KMS-11 (cell line): ENCODE results near the gene TEX2.

Source experiments
- H2AFZ ChIP-seq: fragments of 200-600 bp; sonication (generic); 2 replicates; pipeline ENCODE4 v1.6.1; 2016; ENCODE audit warnings: antibody characterized with exemption, mixed run types, low read depth
- H3K27ac ChIP-seq: fragments of 200-600 bp; sonication (generic); 2 replicates; pipeline ENCODE4 v1.6.1; 2016; ENCODE audit warnings: mild to moderate bottlenecking, mixed run types
- H3K27me3 ChIP-seq: fragments of 200-600 bp; sonication (generic); 2 replicates; pipeline ENCODE4 v1.6.1; 2017; ENCODE audit warnings: mild to moderate bottlenecking, low read depth, mixed run types, moderate library complexity; ENCODE audit not compliant: insufficient read depth
- H3K36me3 ChIP-seq: fragments of 200-600 bp; sonication (generic); 2 replicates; pipeline ENCODE4 v1.6.1; 2017; ENCODE audit warnings: mild to moderate bottlenecking, mixed run types; ENCODE audit not compliant: insufficient read depth
- H3K4me1 ChIP-seq: fragments of 200-600 bp; sonication (generic); 2 replicates; pipeline ENCODE4 v1.6.1; 2016; ENCODE audit warnings: mild to moderate bottlenecking, low read depth, mixed run types; ENCODE audit not compliant: poor library complexity, severe bottlenecking
- H3K4me2 ChIP-seq: fragments of 200-600 bp; sonication (generic); 2 replicates; pipeline ENCODE4 v1.7.0; 2016; ENCODE audit warnings: mild to moderate bottlenecking, mixed run types
- H3K4me3 ChIP-seq: fragments of 200-600 bp; sonication (generic); IDR thresholded peaks from 2 replicates; pipeline ENCODE4 v1.6.1; 2017; ENCODE audit warnings: low read depth, low read length, mixed read lengths; ENCODE audit not compliant: insufficient read depth
- H3K79me2 ChIP-seq: fragments of 200-600 bp; sonication (generic); 2 replicates; pipeline ENCODE4 v1.6.1; 2016; ENCODE audit warnings: low read depth, mixed run types; ENCODE audit not compliant: insufficient read depth
- H3K9ac ChIP-seq: fragments of 200-600 bp; sonication (generic); 2 replicates; pipeline ENCODE4 v1.6.1; 2016; ENCODE audit warnings: mild to moderate bottlenecking, mixed run types
- H4K20me1 ChIP-seq: fragments of 200-600 bp; sonication (generic); 2 replicates; pipeline ENCODE4 v1.6.1; 2016; ENCODE audit warnings: mild to moderate bottlenecking, mixed run types; ENCODE audit not compliant: insufficient read depth
- TF ChIP-seq, protein P1 (sequence below): fragments of 200-600 bp; sonication (generic); conservative IDR thresholded peaks from 2 replicates; pipeline ENCODE4 v1.6.1; 2017; ENCODE audit warnings: low read depth, mild to moderate bottlenecking, antibody characterized with exemption, low read length, moderate library complexity, mixed read lengths

TEX2 gene

GRCh38 chr17:64158406-64158805 lies 104.7 kb downstream of the TEX2 start:
- H3K4me2 ChIP-seq: no peak overlapping the region
- no peak overlapping the region for H2AFZ ChIP-seq
- TF ChIP-seq, protein P1, sequence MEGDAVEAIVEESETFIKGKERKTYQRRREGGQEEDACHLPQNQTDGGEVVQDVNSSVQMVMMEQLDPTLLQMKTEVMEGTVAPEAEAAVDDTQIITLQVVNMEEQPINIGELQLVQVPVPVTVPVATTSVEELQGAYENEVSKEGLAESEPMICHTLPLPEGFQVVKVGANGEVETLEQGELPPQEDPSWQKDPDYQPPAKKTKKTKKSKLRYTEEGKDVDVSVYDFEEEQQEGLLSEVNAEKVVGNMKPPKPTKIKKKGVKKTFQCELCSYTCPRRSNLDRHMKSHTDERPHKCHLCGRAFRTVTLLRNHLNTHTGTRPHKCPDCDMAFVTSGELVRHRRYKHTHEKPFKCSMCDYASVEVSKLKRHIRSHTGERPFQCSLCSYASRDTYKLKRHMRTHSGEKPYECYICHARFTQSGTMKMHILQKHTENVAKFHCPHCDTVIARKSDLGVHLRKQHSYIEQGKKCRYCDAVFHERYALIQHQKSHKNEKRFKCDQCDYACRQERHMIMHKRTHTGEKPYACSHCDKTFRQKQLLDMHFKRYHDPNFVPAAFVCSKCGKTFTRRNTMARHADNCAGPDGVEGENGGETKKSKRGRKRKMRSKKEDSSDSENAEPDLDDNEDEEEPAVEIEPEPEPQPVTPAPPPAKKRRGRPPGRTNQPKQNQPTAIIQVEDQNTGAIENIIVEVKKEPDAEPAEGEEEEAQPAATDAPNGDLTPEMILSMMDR: no peak
- no peaks in the 10 kb centered on the region for H4K20me1 ChIP-seq
- no peaks in the 10 kb centered on the region for H3K27me3 ChIP-seq
- H3K36me3 ChIP-seq: no peaks in the 10 kb centered on the region
- no peaks in the 10 kb centered on the region for H3K79me2 ChIP-seq
- no peak overlapping the region for H3K9ac ChIP-seq
- no peak overlapping the region for H3K27ac ChIP-seq
- no peaks in the 10 kb centered on the region for H3K4me1 ChIP-seq
- no peak overlapping the region for H3K4me3 ChIP-seq

DNA sequence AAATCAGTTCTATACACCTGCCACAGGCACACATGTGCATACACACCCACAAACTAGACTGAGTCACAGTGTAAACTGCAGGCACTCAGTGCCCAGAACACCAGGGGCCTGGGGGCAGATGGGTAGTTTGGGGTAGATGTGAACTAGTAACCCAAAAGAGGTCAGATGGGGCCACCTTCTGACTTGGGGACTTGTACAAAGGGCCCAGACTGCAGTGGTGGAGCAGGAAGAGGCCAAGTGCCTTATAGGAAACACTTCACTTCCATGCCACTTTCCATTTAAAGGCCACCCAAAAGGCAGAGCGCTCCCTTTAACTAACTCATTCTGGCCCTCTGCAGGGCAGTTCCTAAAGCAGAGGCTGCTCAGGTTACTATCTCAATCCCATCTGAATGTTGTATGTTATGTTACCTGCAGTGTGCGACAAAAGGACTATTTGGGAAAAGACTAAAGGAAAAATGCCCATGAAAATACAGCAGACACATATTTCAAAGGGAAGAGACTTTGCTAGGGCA lies 105.3 kb downstream of the TEX2 start:
- H3K4me1 ChIP-seq: no peaks in the 10 kb centered on the region
- H3K27ac ChIP-seq: no peak overlapping the region
- no peak overlapping the region for H3K4me3 ChIP-seq
- H4K20me1 ChIP-seq: no peaks in the 10 kb centered on the region
- no peak overlapping the region for H3K4me2 ChIP-seq
- H3K27me3 ChIP-seq: no peaks in the 10 kb centered on the region
- H3K9ac ChIP-seq: no peak overlapping the region
- no peaks in the 10 kb centered on the region for H3K36me3 ChIP-seq
- H3K79me2 ChIP-seq: no peaks in the 10 kb centered on the region
- TF ChIP-seq, protein P1: no peak
- H2AFZ ChIP-seq: no peak overlapping the region

GRCh38 chr17:64156670-64157069 lies 106.4 kb downstream of the TEX2 start:
- H3K79me2 ChIP-seq: no peaks in the 10 kb centered on the region
- no peaks in the 10 kb centered on the region for H3K36me3 ChIP-seq
- no peaks in the 10 kb centered on the region for H3K4me1 ChIP-seq
- TF ChIP-seq, protein P1: no peak
- H3K9ac ChIP-seq: no peak overlapping the region
- H3K27me3 ChIP-seq: no peaks in the 10 kb centered on the region
- H3K4me2 ChIP-seq: no peak overlapping the region
- H3K4me3 ChIP-seq: no peak overlapping the region
- no peaks in the 10 kb centered on the region for H4K20me1 ChIP-seq
- no peak overlapping the region for H3K27ac ChIP-seq
- H2AFZ ChIP-seq: no peak overlapping the region

- Histone ChIP-seq H3K79me2 (no peaks in the 10 kb centered on the region), H3K4me2 (no peak overlapping the region), H3K4me1 (no peaks in the 10 kb centered on the region), H4K20me1 (no peaks in the 10 kb centered on the region), H3K36me3 (no peaks in the 10 kb centered on the region), H2AFZ (no peak overlapping the region), H3K27ac (no peak overlapping the region), H3K4me3 (no peak overlapping the region), H3K9ac (no peak overlapping the region), H3K27me3 (no peaks in the 10 kb centered on the region)
- TF ChIP-seq, protein P1: no peak
These were observed 107.1 kb downstream of the TEX2 start for GRCh38 chr17:64155751-64156544.
